HepG2 (cell line): ENCODE data around the gene ASTN2. TPM values are rescaled to one million over a fixed set of nuclear protein-coding genes. Genes with fewer than 3 reads are reported as not detected.

Experiments
- ATAC-seq: fragments of 200-7000 bp; cut with Tn5 transposase; 3 replicates; pipeline ENCODE4 v1.9.1; 2020; ENCODE audit warnings: mild to moderate bottlenecking, moderate library complexity
- BruUV-seq: library from RNA; stranded (reverse); fragments of 400-500 nt; replicated peaks from 2 replicates; lab custom pipeline; 2021; lab: Mats Ljungman, UMichigan
- CTCF ChIA-PET: fragments of 300-600 bp; formaldehyde crosslinking; extraction: SDS; loops from one replicate; lab custom pipeline; 2021; ENCODE audit warnings: low total read pairs, inconsistent platforms, low intra/inter-chr PET ratio; lab: Yijun Ruan, JAX
- POLR2A ChIA-PET: fragments of 350-600 bp; sonication (Branson Sonifier 250); formaldehyde crosslinking; loops from one replicate; lab custom pipeline; 2020; ENCODE audit warnings: antibody characterized with exemption, inconsistent platforms; lab: Yijun Ruan, JAX
- DNase-seq: peaks from one replicate; pipeline ENCODE4 v3.0.0-alpha.2; 2015; ENCODE audit warnings: low spot score
- FAIRE-seq: peaks from 3 replicates; lab custom pipeline; 2011; peaks lifted over from hg19 to GRCh38; lab: Jason Lieb, UNC
- H2AFZ ChIP-seq: one replicate; pipeline ENCODE4 v1.6.1; 2011; ENCODE audit warnings: low read length, inconsistent platforms
- H3K27ac ChIP-seq: fragments of 300-600 bp; 3 replicates; pipeline ENCODE4 v1.8.0; 2011; ENCODE audit warnings: mixed run types, mild to moderate bottlenecking, mixed read lengths, low read length, inconsistent platforms; ENCODE audit not compliant: insufficient read depth; ENCODE audit errors: extremely low read length
- H3K27me3 ChIP-seq, 2 experiments: fragments of 200-600 bp in 1 of 2; 2 replicates in 1 of 2; 3 replicates in 1 of 2; pipeline versions ENCODE4 v1.6.0 to v1.8.0; 2011; ENCODE audit warnings: low read length in 2 of 2, mild to moderate bottlenecking in 2 of 2, moderate library complexity in 2 of 2, inconsistent platforms in 1 of 2; ENCODE audit not compliant: insufficient read depth in 2 of 2, control insufficient read depth in 1 of 2
- H3K36me3 ChIP-seq, 2 experiments: fragments of 200-600 bp in 1 of 2; replicated peaks in 1 of 2; 2 replicates in 1 of 2; 3 replicates in 1 of 2; pipeline versions ENCODE4 v1.5.1 to v1.8.0; 2011; ENCODE audit warnings: low read length in 2 of 2, inconsistent platforms in 1 of 2; ENCODE audit not compliant: insufficient read depth in 2 of 2, control insufficient read depth in 1 of 2
- H3K4me1 ChIP-seq: 2 replicates; pipeline ENCODE4 v1.5.1; 2012; ENCODE audit warnings: low read length, inconsistent platforms; ENCODE audit not compliant: insufficient read depth
- H3K4me2 ChIP-seq: 2 replicates; pipeline ENCODE4 v1.6.0; 2011; ENCODE audit warnings: low read depth, low read length, inconsistent platforms
- H3K4me3 ChIP-seq, 3 experiments: fragments of 200-600 bp in 1 of 3; sonication (generic), shearing (Covaris generic) in 1 of 3; replicated peaks in 1 of 3; 2 replicates each; pipeline ENCODE4 v1.5.1; 2011 to 2016; ENCODE audit warnings: low read length in 3 of 3, inconsistent platforms in 2 of 3, low read depth in 2 of 3, mild to moderate bottlenecking in 2 of 3, control low read depth in 1 of 3, mixed read lengths in 1 of 3; ENCODE audit not compliant: insufficient read depth in 1 of 3
- H3K79me2 ChIP-seq: one replicate; pipeline ENCODE4 v1.6.1; 2011; ENCODE audit warnings: low read length, inconsistent platforms; ENCODE audit not compliant: insufficient read depth
- H3K9ac ChIP-seq: 2 replicates; pipeline ENCODE4 v1.6.0; 2011; ENCODE audit warnings: mild to moderate bottlenecking, low read depth, low read length, inconsistent platforms; ENCODE audit not compliant: insufficient read depth
- H3K9me3 ChIP-seq: 2 replicates; pipeline ENCODE4 v1.5.1; 2012; ENCODE audit warnings: mild to moderate bottlenecking, low read length
- H4K20me1 ChIP-seq: 2 replicates; pipeline ENCODE4 v1.6.0; 2011; ENCODE audit warnings: inconsistent platforms, mild to moderate bottlenecking, low read length, moderate library complexity; ENCODE audit not compliant: insufficient read depth
- ATF7-NPFF ChIP-seq: sonication (generic); formaldehyde crosslinking; IDR thresholded peaks from 2 replicates; pipeline ENCODE4 v1.8.1; 2023; ENCODE audit warnings: mild to moderate bottlenecking, low read depth, missing genetic modification reagents, moderate library complexity
- DMTF1 ChIP-seq: sonication (generic); formaldehyde crosslinking; IDR thresholded peaks from 2 replicates; pipeline ENCODE4 v1.4.0; 2020; ENCODE audit warnings: mild to moderate bottlenecking, missing genetic modification reagents
- ELF4 ChIP-seq: sonication (generic); formaldehyde crosslinking; IDR thresholded peaks from 2 replicates; pipeline ENCODE4 v1.5.0; 2020; ENCODE audit warnings: missing genetic modification reagents, mild to moderate bottlenecking, moderate library complexity, borderline replicate concordance
- FOXO1 ChIP-seq: sonication (generic); formaldehyde crosslinking; IDR thresholded peaks from 2 replicates; pipeline ENCODE4 v1.4.0; 2020; ENCODE audit warnings: missing genetic modification reagents
- JUNB ChIP-seq: sonication (generic); formaldehyde crosslinking; IDR thresholded peaks from 2 replicates; pipeline ENCODE4 v1.8.0; 2022; ENCODE audit warnings: missing genetic modification reagents, mild to moderate bottlenecking, borderline replicate concordance
- KLF12 ChIP-seq: sonication (generic); formaldehyde crosslinking; IDR thresholded peaks from 2 replicates; pipeline ENCODE4 v1.4.0; 2020; ENCODE audit warnings: missing genetic modification reagents, borderline replicate concordance
- LCORL ChIP-seq, 2 experiments: fragments of 450-650 bp in 1 of 2; sonication (generic) in 1 of 2; formaldehyde crosslinking in 1 of 2; IDR thresholded peaks; 2 replicates each; pipeline versions ENCODE4 v1.5.0 to v1.6.1; 2017 to 2020; ENCODE audit warnings: antibody characterized with exemption in 1 of 2, missing genetic modification reagents in 1 of 2
- NFIB ChIP-seq: sonication (generic); formaldehyde crosslinking; IDR thresholded peaks from 2 replicates; pipeline ENCODE4 v1.9.0; 2021; ENCODE audit warnings: missing genetic modification reagents, mild to moderate bottlenecking, borderline replicate concordance
- PHF21A ChIP-seq: sonication (generic); formaldehyde crosslinking; IDR thresholded peaks from 2 replicates; pipeline ENCODE4 v1.5.0; 2020; ENCODE audit warnings: mild to moderate bottlenecking, missing genetic modification reagents
- TSC22D2 ChIP-seq: sonication (generic); formaldehyde crosslinking; IDR thresholded peaks from 2 replicates; pipeline ENCODE4 v1.5.1; 2020; ENCODE audit warnings: missing genetic modification reagents, mild to moderate bottlenecking, borderline replicate concordance
- XRCC5 ChIP-seq: fragments of 200-400 bp; formaldehyde crosslinking; optimal IDR thresholded peaks from 2 replicates; pipeline ENCODE3; 2017; ENCODE audit warnings: mild to moderate bottlenecking, low read length
- ZBTB10 ChIP-seq: sonication (generic); formaldehyde crosslinking; IDR thresholded peaks from 2 replicates; pipeline ENCODE4 v1.4.0; 2020; ENCODE audit warnings: missing genetic modification reagents, borderline replicate concordance
- ZNF484 ChIP-seq: sonication (generic); formaldehyde crosslinking; IDR thresholded peaks from 2 replicates; pipeline ENCODE4 v1.5.1; 2020; ENCODE audit warnings: mild to moderate bottlenecking, low read depth, missing genetic modification reagents, borderline replicate concordance
- ZNF720 ChIP-seq: sonication (generic); formaldehyde crosslinking; IDR thresholded peaks from 2 replicates; pipeline ENCODE4 v1.4.0; 2020; ENCODE audit warnings: missing genetic modification reagents
- ZSCAN5A ChIP-seq: sonication (generic); formaldehyde crosslinking; IDR thresholded peaks from 2 replicates; pipeline ENCODE4 v1.8.0; 2022; ENCODE audit warnings: mild to moderate bottlenecking, missing genetic modification reagents, borderline replicate concordance
- WGBS: methylation state at CpG from one replicate; pipeline ENCODE4 v1.1.6; 2017; ENCODE audit warnings: low lambda C conversion rate; 5-methylcytosine and 5-hydroxymethylcytosine counted together
- in situ Hi-C: cut with HindIII; loops from 2 replicates; pipeline ENCODE4 v1.10.0; 2017; ENCODE audit warnings: low pct_unique_long_range_greater_than_20kb; ENCODE audit not compliant: extremely low pct_ligation_motif_present
- intact Hi-C: fragments of 100-400 bp; cut with micrococcal nuclease; formaldehyde crosslinking; loops from one replicate; pipeline ENCODE4 v1.10.0; 2022; ENCODE audit not compliant: unreplicated experiment
- polyA plus RNA-seq, 8 experiments: library from polyadenylated mRNA; depleted of rRNA in 3 of 8; stranded (reverse) in 7 of 8; unstranded in 1 of 8; fragments of >200 nt; fragmentation: Illumina TruSeq in 4 of 8; extraction: Trizol in 4 of 8; gene quantifications; 2 replicates each; pipeline versions ENCODE4 v1.2.1 to v1.2.3, GENCODE V29; 2011 to 2016; ENCODE audit warnings: low read depth in 4 of 8, missing spikeins in 1 of 8, mixed read lengths in 1 of 8; ENCODE audit not compliant: insufficient read depth in 1 of 8
- total RNA-seq, 5 experiments: library from RNA; depleted of rRNA; stranded (reverse); fragments of >200 nt; fragmentation: Illumina TruSeq; extraction: Trizol; gene quantifications; 2 replicates each; pipeline ENCODE4 v1.2.3, GENCODE V29; 2016; ENCODE audit warnings: low read depth in 1 of 5

ASTN2 gene
- total and polyA plus RNA-seq, 2 of the 13 experiments (the other 11 are each of a cell fraction or from before 2014, with no cell fraction given) = 5.2 to 13.5 TPM

- WGBS = 14% methylated on average over 3 of the region's 3 CpGs
- H3K4me2 ChIP-seq = no peak overlapping the region
These were observed 565.1 kb downstream of the ASTN2 start for GRCh38 chr9:116849721-116850120.

GRCh38 chr9:116844621-116845020 is 570.2 kb downstream of the ASTN2 start:
- ChIA-PET CTCF (no interaction called here), POLR2A (no interaction called here)
- Histone ChIP-seq H3K79me2 (no peaks in the 10 kb centered on the region), H3K27ac (no peak overlapping the region), H3K27me3 (no peaks in the 10 kb centered on the region; a peak in 1 of 5 replicates), H2AFZ (no peak overlapping the region), H3K4me3 (no peak overlapping the region), H3K36me3 (no peaks in the 10 kb centered on the region), H3K4me2 (no peak overlapping the region), H3K9me3 (no peaks in the 10 kb centered on the region), H3K9ac (no peak overlapping the region), H4K20me1 (no peaks in the 10 kb centered on the region), H3K4me1 (no peaks in the 10 kb centered on the region)
- FAIRE-seq = no peak
- DNase-seq = no peak
- BruUV-seq = no TSS peak
- intact Hi-C loops (no loop called here), in situ Hi-C loops (no loop called here)
- ATAC-seq = no peak
- TF ChIP-seq ELF4 (no peak), ZNF720 (CRISPR knock-in tag) (no peak), DMTF1 (no peak), ZNF484 (CRISPR knock-in tag) (no peak), ZBTB10 (CRISPR knock-in tag) (no peak), FOXO1 (CRISPR knock-in tag) (no peak), PHF21A (no peak), ZSCAN5A (CRISPR knock-in tag) (no peak), LCORL (IDR thresholded peaks at IDR 0.05) (no peak), LCORL (CRISPR knock-in tag; IDR thresholded peaks at IDR 0.05) (no peak), NFIB (CRISPR knock-in tag) (no peak)

More at GRCh38 chr9:116849721-116850120, 565.1 kb downstream of the ASTN2 start:
- Histone ChIP-seq H3K79me2 (no peaks in the 10 kb centered on the region), H3K36me3 (no peaks in the 10 kb centered on the region), H3K9ac (no peak overlapping the region), H3K27me3 (no peaks in the 10 kb centered on the region; a peak in 1 of 5 replicates), H3K27ac (no peak overlapping the region), H3K4me3 (no peak overlapping the region), H3K4me1 (no peaks in the 10 kb centered on the region), H4K20me1 (no peaks in the 10 kb centered on the region), H3K9me3 (no peaks in the 10 kb centered on the region), H2AFZ (no peak overlapping the region)
- BruUV-seq = no TSS peak
- DNase-seq = no peak
- TF ChIP-seq XRCC5 = no peak
- no peak for TF ChIP-seq KLF12 (CRISPR knock-in tag)
- no peak for TF ChIP-seq JUNB (CRISPR knock-in tag)
- no peak for TF ChIP-seq TSC22D2 (CRISPR knock-in tag)
- TF ChIP-seq ATF7-NPFF (CRISPR knock-in tag) = no peak
- intact Hi-C loops (no loop called here), in situ Hi-C loops (no loop called here)
- ATAC-seq = no peak
- ChIA-PET POLR2A (no interaction called here), CTCF (no interaction called here)
- no peak for FAIRE-seq
